SK-N-SH treated with all-trans-retinoic acid at 6 μM for 48 hours (cell line): ENCODE measurements around the gene RFXAP.

Source experiments
- ATAC-seq: fragments of 200-7000 bp; cut with Tn5 transposase; 3 replicates; pipeline ENCODE4 v1.9.1; 2020; ENCODE audit warnings: mild to moderate bottlenecking, moderate library complexity
- ARNTL ChIP-seq: fragments of 450-650 bp; formaldehyde crosslinking; IDR thresholded peaks from 2 replicates; pipeline ENCODE4 v1.5.0; 2020; ENCODE audit warnings: low read depth, mild to moderate bottlenecking, moderate library complexity, borderline replicate concordance
- BACH2 ChIP-seq: fragments of 250-450 bp; sonication (Bioruptor Pico); IDR thresholded peaks from 2 replicates; pipeline ENCODE4 v1.9.0; 2021; ENCODE audit warnings: mild to moderate bottlenecking, borderline replicate concordance
- CREB5 ChIP-seq: fragments of 250-450 bp; sonication (Bioruptor Pico); IDR thresholded peaks from 2 replicates; pipeline ENCODE4 v1.5.1; 2020; ENCODE audit warnings: low read depth, mild to moderate bottlenecking, moderate library complexity
- CSDC2 ChIP-seq: fragments of 250-450 bp; sonication (Bioruptor Pico); IDR thresholded peaks from 2 replicates; pipeline ENCODE4 v1.5.0; 2020; ENCODE audit warnings: mild to moderate bottlenecking, moderate library complexity
- ESRRG ChIP-seq: fragments of 250-450 bp; sonication (Bioruptor Pico); IDR thresholded peaks from 2 replicates; pipeline ENCODE4 v1.6.1; 2021; ENCODE audit warnings: mild to moderate bottlenecking
- GLIS3 ChIP-seq: fragments of 250-450 bp; sonication (Bioruptor Pico); IDR thresholded peaks from 2 replicates; pipeline ENCODE4 v1.5.0; 2020; ENCODE audit warnings: mild to moderate bottlenecking, moderate library complexity
- ISL1 ChIP-seq: fragments of 250-450 bp; sonication (Bioruptor Pico); IDR thresholded peaks from 2 replicates; pipeline ENCODE4 v2.1.2; 2022; ENCODE audit warnings: mild to moderate bottlenecking, moderate library complexity
- OSR1 ChIP-seq: fragments of 250-450 bp; sonication (Bioruptor Pico); IDR thresholded peaks from 2 replicates; pipeline ENCODE4 v1.8.0; 2022; ENCODE audit warnings: moderate library complexity, mild to moderate bottlenecking, inconsistent platforms
- POU6F1 ChIP-seq: fragments of 250-450 bp; sonication (Bioruptor Pico); IDR thresholded peaks from 2 replicates; pipeline ENCODE4 v1.8.0; 2021; ENCODE audit warnings: low read depth, mild to moderate bottlenecking, moderate library complexity, borderline replicate concordance
- PPARA ChIP-seq: fragments of 250-450 bp; sonication (Bioruptor Pico); IDR thresholded peaks from 2 replicates; pipeline ENCODE4 v1.5.0; 2020; ENCODE audit warnings: mild to moderate bottlenecking, borderline replicate concordance
- RARB ChIP-seq: fragments of 250-450 bp; sonication (Bioruptor Pico); IDR thresholded peaks from 2 replicates; pipeline ENCODE4 v1.8.0; 2021; ENCODE audit warnings: mild to moderate bottlenecking, moderate library complexity
- SNAI2 ChIP-seq: fragments of 250-450 bp; sonication (Bioruptor Pico); IDR thresholded peaks from 2 replicates; pipeline ENCODE4 v1.5.0; 2020; ENCODE audit warnings: mild to moderate bottlenecking, moderate library complexity
- TOX ChIP-seq: fragments of 250-450 bp; sonication (Bioruptor Pico); IDR thresholded peaks from 2 replicates; pipeline ENCODE4 v1.8.0; 2021; ENCODE audit warnings: mild to moderate bottlenecking, moderate library complexity, borderline replicate concordance
- TSHZ2 ChIP-seq: fragments of 250-450 bp; sonication (Bioruptor Pico); IDR thresholded peaks from 2 replicates; pipeline ENCODE4 v1.5.0; 2020; ENCODE audit warnings: mild to moderate bottlenecking, moderate library complexity
- ZC3H10 ChIP-seq: fragments of 250-450 bp; sonication (Bioruptor Pico); IDR thresholded peaks from 2 replicates; pipeline ENCODE4 v1.5.1; 2021; ENCODE audit warnings: mild to moderate bottlenecking, moderate library complexity
- ZFP3 ChIP-seq: fragments of 250-450 bp; sonication (Bioruptor Pico); IDR thresholded peaks from 2 replicates; pipeline ENCODE4 v1.5.0; 2020; ENCODE audit warnings: mild to moderate bottlenecking, moderate library complexity
- ZFP30 ChIP-seq: fragments of 450-650 bp; formaldehyde crosslinking; IDR thresholded peaks from 2 replicates; pipeline ENCODE4 v1.5.0; 2022; ENCODE audit warnings: mild to moderate bottlenecking, moderate library complexity
- ZNF565 ChIP-seq: fragments of 450-650 bp; formaldehyde crosslinking; conservative IDR thresholded peaks from 2 replicates; pipeline ENCODE4 v1.5.0; 2020; ENCODE audit warnings: low read depth, mild to moderate bottlenecking, moderate library complexity
- ZNF70 ChIP-seq: fragments of 450-650 bp; formaldehyde crosslinking; IDR thresholded peaks from 2 replicates; pipeline ENCODE4 v1.5.0; 2020; ENCODE audit warnings: mild to moderate bottlenecking, moderate library complexity
- ZNF8 ChIP-seq: fragments of 450-650 bp; formaldehyde crosslinking; IDR thresholded peaks from 2 replicates; pipeline ENCODE4 v1.5.0; 2020; ENCODE audit warnings: mild to moderate bottlenecking, moderate library complexity

The RFXAP gene

GRCh38 chr13:36806102-36806501 is 12.9 kb upstream of the RFXAP start:
- TF ChIP-seq PPARA (CRISPR knock-in tag): no peak
- no peak for TF ChIP-seq ZNF70 (CRISPR knock-in tag)
- TF ChIP-seq TSHZ2 (CRISPR knock-in tag): no peak
- no peak for TF ChIP-seq ZC3H10 (CRISPR knock-in tag)
- TF ChIP-seq CREB5 (CRISPR knock-in tag): no peak
- no peak for TF ChIP-seq ISL1 (CRISPR knock-in tag)
- no peak for TF ChIP-seq ZFP30 (CRISPR knock-in tag)
- TF ChIP-seq BACH2 (CRISPR knock-in tag): no peak
- no peak for TF ChIP-seq CSDC2 (CRISPR knock-in tag)
- no peak for TF ChIP-seq POU6F1 (CRISPR knock-in tag)
- no peak for TF ChIP-seq GLIS3 (CRISPR knock-in tag)
- no peak for TF ChIP-seq OSR1
- no peak for ATAC-seq

GRCh38 chr13:36807616-36808015 is 11.4 kb upstream of the RFXAP start:
- no peak for ATAC-seq

More at GRCh38 chr13:36807616-36808015, 11.4 kb upstream of the RFXAP start:
- TF ChIP-seq TOX (CRISPR knock-in tag): no peak
- no peak for TF ChIP-seq CREB5 (CRISPR knock-in tag)
- no peak for TF ChIP-seq OSR1
- no peak for TF ChIP-seq ARNTL (CRISPR knock-in tag)
- TF ChIP-seq TSHZ2 (CRISPR knock-in tag): no peak
- no peak for TF ChIP-seq ZNF565 (CRISPR knock-in tag)
- TF ChIP-seq ZNF70 (CRISPR knock-in tag): no peak
- no peak for TF ChIP-seq ZFP3 (CRISPR knock-in tag)
- no peak for TF ChIP-seq POU6F1 (CRISPR knock-in tag)
- TF ChIP-seq ESRRG (CRISPR knock-in tag): no peak
- no peak for TF ChIP-seq GLIS3 (CRISPR knock-in tag)
- no peak for TF ChIP-seq ZNF8 (CRISPR knock-in tag)
- no peak for TF ChIP-seq RARB (CRISPR knock-in tag)
- no peak for TF ChIP-seq ZFP30 (CRISPR knock-in tag)
- TF ChIP-seq SNAI2 (CRISPR knock-in tag): no peak
- TF ChIP-seq ISL1 (CRISPR knock-in tag): no peak
